OCI-LY7 (cell line): ENCODE results near the gene DDX50.

ENCODE experiments used
- EZH2phosphoT487 ChIP-seq: fragments of 200-600 bp; sonication (generic); IDR thresholded peaks from 2 replicates; pipeline ENCODE4 v1.6.1; 2018; ENCODE audit warnings: low read depth, borderline replicate concordance, mild to moderate bottlenecking, mixed run types, antibody characterized with exemption, low read length, moderate library complexity, mixed read lengths
- TF ChIP-seq, protein P1 (sequence below): fragments of 200-600 bp; sonication (generic); conservative IDR thresholded peaks from 2 replicates; pipeline ENCODE4 v1.5.1; 2014; ENCODE audit warnings: mild to moderate bottlenecking, antibody characterized with exemption, low read length, moderate library complexity, mixed read lengths

- no peak for TF ChIP-seq EZH2phosphoT487
- TF ChIP-seq, protein P1, sequence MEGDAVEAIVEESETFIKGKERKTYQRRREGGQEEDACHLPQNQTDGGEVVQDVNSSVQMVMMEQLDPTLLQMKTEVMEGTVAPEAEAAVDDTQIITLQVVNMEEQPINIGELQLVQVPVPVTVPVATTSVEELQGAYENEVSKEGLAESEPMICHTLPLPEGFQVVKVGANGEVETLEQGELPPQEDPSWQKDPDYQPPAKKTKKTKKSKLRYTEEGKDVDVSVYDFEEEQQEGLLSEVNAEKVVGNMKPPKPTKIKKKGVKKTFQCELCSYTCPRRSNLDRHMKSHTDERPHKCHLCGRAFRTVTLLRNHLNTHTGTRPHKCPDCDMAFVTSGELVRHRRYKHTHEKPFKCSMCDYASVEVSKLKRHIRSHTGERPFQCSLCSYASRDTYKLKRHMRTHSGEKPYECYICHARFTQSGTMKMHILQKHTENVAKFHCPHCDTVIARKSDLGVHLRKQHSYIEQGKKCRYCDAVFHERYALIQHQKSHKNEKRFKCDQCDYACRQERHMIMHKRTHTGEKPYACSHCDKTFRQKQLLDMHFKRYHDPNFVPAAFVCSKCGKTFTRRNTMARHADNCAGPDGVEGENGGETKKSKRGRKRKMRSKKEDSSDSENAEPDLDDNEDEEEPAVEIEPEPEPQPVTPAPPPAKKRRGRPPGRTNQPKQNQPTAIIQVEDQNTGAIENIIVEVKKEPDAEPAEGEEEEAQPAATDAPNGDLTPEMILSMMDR, result no peak
Observed at GRCh38 chr10:68950598-68950997, 49.5 kb downstream of the DDX50 start.
